GM21528 (cell line): ENCODE results near the gene SRGAP1.
"Not testable (repeated sequence)": the region's sequence is repeated elsewhere in the genome, so short reads cannot be mapped to it uniquely, and the experiment has no call there.

Experiments
- ATAC-seq: cut with Tn5 transposase; IDR thresholded peaks from one replicate; pipeline ENCODE4 v1.9.1; 2021; ENCODE audit warnings: mild to moderate bottlenecking, moderate library complexity; ENCODE audit not compliant: unreplicated experiment, low FRiP score

SRGAP1 gene

GRCh38 chr12:64180951-64181350, 336.5 kb downstream of the SRGAP1 start:
- ATAC-seq: no peak

- ATAC-seq: no peak
Measured at GRCh38 chr12:64181430-64182291, 337.2 kb downstream of the SRGAP1 start.

- no peak for ATAC-seq
Measured at GRCh38 chr12:64184216-64184615, 339.7 kb downstream of the SRGAP1 start.

- no peak for ATAC-seq
Measured at GRCh38 chr12:64186789-64187188, 342.3 kb downstream of the SRGAP1 start.

DNA sequence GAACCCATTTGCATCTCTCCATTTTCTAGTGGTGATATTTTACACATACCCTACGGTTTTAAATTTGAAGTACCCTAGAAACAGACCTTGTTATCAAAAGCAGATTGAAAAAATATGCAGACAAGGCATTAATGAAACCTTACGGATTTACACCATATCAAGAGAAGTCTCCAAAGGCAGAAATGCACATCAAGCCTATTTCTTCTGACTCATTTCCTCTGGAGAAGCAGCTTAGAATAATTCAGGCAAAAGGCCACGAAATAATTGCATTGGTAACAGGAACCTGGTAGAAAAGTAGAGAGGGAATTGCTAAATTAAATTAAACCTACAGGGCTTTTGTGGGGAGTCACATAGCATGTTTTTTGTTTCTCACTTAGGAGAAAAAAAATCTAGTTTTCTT, 342.9 kb downstream of the SRGAP1 start:
- ATAC-seq: no peak

- no peak for ATAC-seq
Measured at GRCh38 chr12:64187794-64188193, 343.3 kb downstream of the SRGAP1 start.

DNA sequence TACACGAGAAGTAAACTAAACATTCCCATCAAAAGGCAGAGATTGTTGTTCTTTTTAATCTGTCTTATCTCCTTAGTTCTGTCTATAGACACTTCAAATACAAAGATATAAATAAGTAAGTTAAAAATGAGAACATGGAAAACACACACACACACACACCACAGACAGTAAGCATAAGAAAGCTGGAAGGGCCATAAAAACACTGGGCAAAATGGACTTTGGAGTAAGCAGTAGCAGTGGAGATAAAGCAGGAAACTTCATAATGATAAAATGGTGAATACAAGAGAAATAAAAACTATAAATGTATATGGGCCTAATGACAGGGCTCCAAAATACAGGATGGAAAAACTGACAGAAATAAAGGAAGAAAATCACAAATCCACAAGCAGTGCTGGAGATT, 345.0 kb downstream of the SRGAP1 start:
- ATAC-seq: no peak

DNA sequence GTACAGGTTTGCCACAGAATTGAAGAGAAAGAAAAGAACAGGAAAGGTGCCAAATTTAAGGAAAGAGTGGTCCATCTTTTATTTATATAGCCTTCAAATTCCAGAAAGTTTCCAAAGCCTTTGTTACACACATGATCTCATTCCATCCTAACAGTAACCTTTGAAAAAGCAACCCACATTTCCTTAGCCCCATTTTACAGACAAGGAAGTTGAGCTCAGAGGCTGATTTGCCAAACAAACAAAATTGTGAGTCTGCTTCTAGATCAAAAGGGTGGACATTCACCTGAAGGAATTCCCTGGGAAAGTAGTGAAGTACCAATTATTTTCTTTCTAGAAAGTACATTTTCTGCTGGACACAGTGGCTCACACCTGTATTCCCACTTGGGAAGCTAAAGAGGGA, 345.6 kb downstream of the SRGAP1 start:
- ATAC-seq: no peak

DNA sequence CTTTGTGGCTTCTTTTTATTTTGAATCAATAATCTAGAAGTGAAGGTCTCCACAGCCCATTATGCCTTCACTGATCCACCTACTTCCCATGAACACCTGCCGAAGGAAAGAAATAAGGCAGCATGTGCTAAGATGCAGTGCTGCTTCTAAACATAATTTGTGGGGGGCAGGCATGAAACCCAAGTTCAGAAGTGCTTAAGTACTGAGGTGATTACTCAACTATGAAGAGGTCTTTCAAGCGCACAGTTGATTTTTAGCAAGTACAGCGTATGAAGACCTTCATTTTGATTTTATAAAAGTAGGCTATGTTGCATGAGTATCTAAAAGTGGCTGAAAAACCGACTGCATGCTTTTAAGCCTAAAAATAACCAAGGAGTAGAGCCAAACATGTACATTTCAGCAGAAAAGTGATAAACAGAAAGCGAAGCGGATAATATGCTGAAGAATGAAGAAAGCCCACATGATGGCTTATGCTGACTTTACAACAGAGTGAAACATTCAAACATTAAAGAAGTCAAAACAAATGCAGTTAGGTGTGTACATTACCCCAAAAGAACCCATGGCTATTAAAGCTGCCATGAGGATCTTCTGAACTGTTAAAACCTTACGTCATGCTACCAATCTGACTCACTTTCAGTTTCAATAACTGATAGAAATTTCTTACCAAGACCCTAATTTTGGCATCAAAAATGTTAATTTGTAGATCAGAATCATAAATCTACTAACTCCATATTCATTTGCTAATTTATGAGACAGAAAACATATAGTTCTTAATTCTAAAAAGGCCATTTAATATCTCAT, 348.3 kb downstream of the SRGAP1 start:
- ATAC-seq: peak; percentile 97

- no peak for ATAC-seq
Measured at GRCh38 chr12:64193931-64194330, 349.4 kb downstream of the SRGAP1 start.

DNA sequence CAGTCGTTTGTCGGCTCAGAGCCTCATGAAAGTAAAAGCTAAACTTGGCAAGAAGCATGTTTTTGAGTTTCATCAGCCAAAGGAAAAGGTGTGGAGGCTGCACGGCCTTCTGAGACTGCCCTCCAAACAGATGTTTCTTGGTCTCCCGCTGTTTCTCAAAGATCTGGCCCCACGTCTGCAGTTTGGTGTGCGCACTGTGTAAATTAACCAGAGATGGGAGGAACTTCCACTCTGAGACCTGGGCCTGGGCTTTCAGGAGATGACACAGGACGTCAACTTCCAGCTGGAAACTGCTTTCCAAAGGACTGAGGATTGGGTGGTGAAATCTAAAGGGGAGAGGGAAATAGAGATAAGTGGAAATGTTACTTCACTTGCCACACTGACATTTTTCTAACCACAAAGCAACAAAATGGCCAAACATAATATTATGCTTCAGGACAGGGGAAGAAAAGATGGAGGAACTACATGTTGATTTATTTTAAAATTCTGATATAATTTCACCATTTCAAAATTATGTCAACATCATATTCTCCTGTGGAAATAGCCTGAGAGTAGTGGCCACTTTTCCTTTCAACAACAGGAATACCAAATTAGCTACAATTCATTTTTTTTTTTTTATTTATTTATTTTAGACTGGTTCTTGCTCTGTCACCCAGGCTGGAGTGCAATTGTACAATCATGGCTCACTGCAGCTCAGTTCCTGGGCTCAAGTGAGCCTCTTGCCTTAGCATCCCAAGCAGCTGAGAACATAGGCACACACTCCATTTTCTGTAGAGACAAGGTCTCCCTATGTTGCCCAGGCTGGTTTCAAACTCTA, 350.0 kb downstream of the SRGAP1 start:
- no peak for ATAC-seq

- ATAC-seq: not testable (repeated sequence)
Measured at GRCh38 chr12:64195841-64196240, 351.3 kb downstream of the SRGAP1 start.

DNA sequence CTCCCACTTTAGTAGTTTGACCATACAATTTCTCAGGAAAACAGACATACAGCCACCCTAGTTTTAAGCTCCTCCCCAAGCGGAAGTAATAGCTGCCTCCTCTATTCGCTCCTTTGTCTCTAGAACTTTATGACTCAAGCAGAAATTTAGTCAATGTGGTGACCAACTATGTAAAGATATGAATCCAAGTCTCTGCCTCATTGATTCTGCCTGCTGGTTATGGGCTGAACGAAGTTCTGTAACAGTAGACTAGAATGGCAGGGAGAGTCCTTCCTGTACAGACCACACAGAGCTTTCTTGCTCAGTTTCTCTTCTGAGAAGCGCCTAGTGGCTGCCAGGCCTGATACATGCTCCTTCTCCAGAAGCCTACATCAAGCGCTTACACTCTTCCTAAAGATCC, 358.5 kb downstream of the SRGAP1 start:
- ATAC-seq: no peak

GRCh38 chr12:64203775-64204174, 359.3 kb downstream of the SRGAP1 start:
- no peak for ATAC-seq

DNA sequence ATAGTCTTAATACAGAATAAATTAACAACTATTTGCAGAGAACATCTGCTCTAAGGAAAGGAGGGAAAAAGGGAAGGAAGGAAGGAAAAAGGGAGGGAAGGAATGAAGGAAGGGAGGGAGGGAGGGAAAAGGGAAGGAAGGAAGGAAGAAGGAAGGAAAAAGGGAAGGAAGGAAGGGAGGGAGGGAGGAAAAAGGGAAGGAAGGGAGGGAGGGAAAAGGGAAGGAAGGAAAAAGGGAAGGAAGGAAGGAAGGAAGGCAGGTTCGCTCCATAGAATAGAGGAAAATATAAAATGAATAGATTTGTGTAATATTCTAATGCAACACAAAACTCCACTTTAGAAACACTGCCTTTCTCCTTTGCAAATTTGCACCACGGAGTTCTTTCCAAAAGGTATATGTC, 361.0 kb downstream of the SRGAP1 start:
- ATAC-seq: no peak

GRCh38 chr12:64207453-64207852, 363.0 kb downstream of the SRGAP1 start:
- no peak for ATAC-seq
